IMR-90 (cell line): ENCODE results near the gene PPP1R8.
"Not testable (repeated sequence)": the region's sequence is repeated elsewhere in the genome, so short reads cannot be mapped to it uniquely, and the experiment has no call there.

Source experiments
- BHLHE40 ChIP-seq: fragments of 150-350 bp; IDR thresholded peaks from 2 replicates; pipeline ENCODE4 v1.6.1; 2016; ENCODE audit warnings: mild to moderate bottlenecking, low read depth, low read length
- CHD1 ChIP-seq: IDR thresholded peaks from 2 replicates; pipeline ENCODE4 v1.6.1; 2012; ENCODE audit warnings: low read depth, low read length, improper control_type of control experiment
- CTCF ChIP-seq: conservative IDR thresholded peaks from 2 replicates; pipeline ENCODE4 v1.5.1; 2012; ENCODE audit warnings: mild to moderate bottlenecking, low read depth, low read length, improper control_type of control experiment
- MAZ ChIP-seq: IDR thresholded peaks from 2 replicates; pipeline ENCODE4 v1.6.1; 2012; ENCODE audit warnings: low read depth, mild to moderate bottlenecking, low read length, improper control_type of control experiment, moderate library complexity, borderline replicate concordance
- NFE2L2 ChIP-seq: fragments of 150-350 bp; IDR thresholded peaks from 2 replicates; pipeline ENCODE4 v1.6.1; 2016; ENCODE audit warnings: low read depth, mild to moderate bottlenecking, low read length
- POLR2A ChIP-seq: IDR thresholded peaks from 2 replicates; pipeline ENCODE4 v1.6.1; 2012; ENCODE audit warnings: mild to moderate bottlenecking, low read depth, low read length
- RCOR1 ChIP-seq: IDR thresholded peaks from 2 replicates; pipeline ENCODE4 v1.6.1; 2012; ENCODE audit warnings: mild to moderate bottlenecking, low read length, improper control_type of control experiment; ENCODE audit not compliant: insufficient replicate concordance
- RFX5 ChIP-seq: IDR thresholded peaks from 2 replicates; pipeline ENCODE4 v1.8.0; 2012; ENCODE audit warnings: low read depth, mild to moderate bottlenecking, low read length, moderate library complexity
- SMC3 ChIP-seq: fragments of 150-350 bp; IDR thresholded peaks from 2 replicates; pipeline ENCODE4 v1.6.1; 2016; ENCODE audit warnings: low read depth, mild to moderate bottlenecking, antibody characterized with exemption, low read length, moderate library complexity
- USF2 ChIP-seq: fragments of 150-350 bp; IDR thresholded peaks from 2 replicates; pipeline ENCODE4 v1.6.1; 2017; ENCODE audit warnings: mild to moderate bottlenecking, antibody characterized with exemption, low read length, low read depth

GRCh38 chr1:27790270-27790669 is 40.3 kb upstream of the PPP1R8 start:
- TF ChIP-seq POLR2A, CTCF, NFE2L2, BHLHE40, RFX5, USF2, SMC3, CHD1, RCOR1, MAZ: not testable (repeated sequence)
